ENCODE data around the gene HIP1R.
A peak's percentile ranks its signal among the peaks of the same experiment; 100 is the strongest.

HIP1R gene

GRCh38 chr12:122848471-122849351 is 13.5 kb downstream of the HIP1R start:
- 89 to 90% methylated on average over 33 to 36 of the region's 36 CpGs for WGBS, 2 experiments (ENCODE audit: insufficient coverage in 2 of 2)

GRCh38 chr12:122849352-122850047 is 14.2 kb downstream of the HIP1R start:
- Histone ChIP-seq H3K36me3 (ENCODE audit: control insufficient read depth, insufficient read depth, low read length) (no peaks in the 10 kb centered on the region), H3K27ac (ENCODE audit: low read depth, low read length, severe bottlenecking) (no peak overlapping the region), H3K4me3 (ENCODE audit: extremely low read depth, insufficient read depth, low read length, poor library complexity, severe bottlenecking) (no peak overlapping the region), H3K4me1 (ENCODE audit: control insufficient read depth, insufficient read depth, low read length, poor library complexity, severe bottlenecking) (peaks cover 16% of the 10 kb centered on the region), H3K9me3 (ENCODE audit: control insufficient read depth, low read length) (no peaks in the 10 kb centered on the region)
- WGBS, 2 experiments (ENCODE audit: insufficient coverage in 2 of 2): 88 to 89% methylated on average over 21 of the region's 26 CpGs

More at GRCh38 chr12:122848471-122849351, 13.5 kb downstream of the HIP1R start:
- H3K9me3 ChIP-seq (ENCODE audit: control insufficient read depth, low read length): no peaks in the 10 kb centered on the region
- H3K4me1 ChIP-seq (ENCODE audit: control insufficient read depth, insufficient read depth, low read length, poor library complexity, severe bottlenecking): peaks cover 16% of the 10 kb centered on the region
- no peaks in the 10 kb centered on the region for H3K36me3 ChIP-seq (ENCODE audit: control insufficient read depth, insufficient read depth, low read length)
- H3K4me3 ChIP-seq (ENCODE audit: extremely low read depth, insufficient read depth, low read length, poor library complexity, severe bottlenecking): no peak overlapping the region
- H3K27ac ChIP-seq (ENCODE audit: low read depth, low read length, severe bottlenecking): no peak overlapping the region

- peaks cover 16% of the 10 kb centered on the region for H3K4me1 ChIP-seq (ENCODE audit: control insufficient read depth, insufficient read depth, low read length, poor library complexity, severe bottlenecking)
- H3K27ac ChIP-seq (ENCODE audit: low read depth, low read length, severe bottlenecking): no peak overlapping the region
- H3K9me3 ChIP-seq (ENCODE audit: control insufficient read depth, low read length): no peaks in the 10 kb centered on the region
- no peak overlapping the region for H3K4me3 ChIP-seq (ENCODE audit: extremely low read depth, insufficient read depth, low read length, poor library complexity, severe bottlenecking)
- no peaks in the 10 kb centered on the region for H3K36me3 ChIP-seq (ENCODE audit: control insufficient read depth, insufficient read depth, low read length)
- 97 to 99% methylated on average over 9 to 10 of the region's 14 CpGs for WGBS, 2 experiments (ENCODE audit: insufficient coverage in 2 of 2)
Measured at GRCh38 chr12:122850048-122850445, 14.8 kb downstream of the HIP1R start.

- no peak overlapping the region for H3K27ac ChIP-seq (ENCODE audit: low read depth, low read length, severe bottlenecking)
- 93 to 99% methylated on average over 7 to 10 of the region's 27 CpGs for WGBS, 2 experiments (ENCODE audit: insufficient coverage in 2 of 2)
Measured at GRCh38 chr12:122850695-122851350, 15.6 kb downstream of the HIP1R start.

GRCh38 chr12:122851820-122852219 is 16.6 kb downstream of the HIP1R start:
- H3K4me1 ChIP-seq (ENCODE audit: control insufficient read depth, insufficient read depth, low read length, poor library complexity, severe bottlenecking): peaks cover 16% of the 10 kb centered on the region
- no peaks in the 10 kb centered on the region for H3K36me3 ChIP-seq (ENCODE audit: control insufficient read depth, insufficient read depth, low read length)
- no peak overlapping the region for H3K4me3 ChIP-seq (ENCODE audit: extremely low read depth, insufficient read depth, low read length, poor library complexity, severe bottlenecking)
- no peaks in the 10 kb centered on the region for H3K9me3 ChIP-seq (ENCODE audit: control insufficient read depth, low read length)
- peak overlapping the region; percentile 57 for H3K27ac ChIP-seq (ENCODE audit: low read depth, low read length, severe bottlenecking)
- 81 to 85% methylated on average over 5 of the region's 5 CpGs for WGBS, 2 experiments (ENCODE audit: insufficient coverage in 2 of 2)

More at GRCh38 chr12:122850695-122851350, 15.6 kb downstream of the HIP1R start:
- Histone ChIP-seq H3K4me3 (ENCODE audit: extremely low read depth, insufficient read depth, low read length, poor library complexity, severe bottlenecking) (no peak overlapping the region), H3K4me1 (ENCODE audit: control insufficient read depth, insufficient read depth, low read length, poor library complexity, severe bottlenecking) (peaks cover 16% of the 10 kb centered on the region), H3K9me3 (ENCODE audit: control insufficient read depth, low read length) (no peaks in the 10 kb centered on the region), H3K36me3 (ENCODE audit: control insufficient read depth, insufficient read depth, low read length) (no peaks in the 10 kb centered on the region)

- Histone ChIP-seq H3K9me3 (ENCODE audit: control insufficient read depth, low read length) (no peaks in the 10 kb centered on the region), H3K4me1 (ENCODE audit: control insufficient read depth, insufficient read depth, low read length, poor library complexity, severe bottlenecking) (peaks cover 16% of the 10 kb centered on the region), H3K4me3 (ENCODE audit: extremely low read depth, insufficient read depth, low read length, poor library complexity, severe bottlenecking) (no peak overlapping the region), H3K27ac (ENCODE audit: low read depth, low read length, severe bottlenecking) (peak overlapping the region; percentile 57), H3K36me3 (ENCODE audit: control insufficient read depth, insufficient read depth, low read length) (no peaks in the 10 kb centered on the region)
- 85 to 87% methylated on average over 14 of the region's 18 CpGs for WGBS, 2 experiments (ENCODE audit: insufficient coverage in 2 of 2)
Measured at GRCh38 chr12:122852336-122853275, 17.3 kb downstream of the HIP1R start.

GRCh38 chr12:122853582-122854245 is 18.5 kb downstream of the HIP1R start:
- Histone ChIP-seq H3K27ac (ENCODE audit: low read depth, low read length, severe bottlenecking) (no peak overlapping the region), H3K9me3 (ENCODE audit: control insufficient read depth, low read length) (no peaks in the 10 kb centered on the region), H3K4me1 (ENCODE audit: control insufficient read depth, insufficient read depth, low read length, poor library complexity, severe bottlenecking) (peaks cover 16% of the 10 kb centered on the region), H3K4me3 (ENCODE audit: extremely low read depth, insufficient read depth, low read length, poor library complexity, severe bottlenecking) (no peak overlapping the region), H3K36me3 (ENCODE audit: control insufficient read depth, insufficient read depth, low read length) (no peaks in the 10 kb centered on the region)
- 88 to 92% methylated on average over 15 to 17 of the region's 17 CpGs for WGBS, 2 experiments (ENCODE audit: insufficient coverage in 2 of 2)

- Histone ChIP-seq H3K4me1 (ENCODE audit: control insufficient read depth, insufficient read depth, low read length, poor library complexity, severe bottlenecking) (peaks cover 16% of the 10 kb centered on the region), H3K27ac (ENCODE audit: low read depth, low read length, severe bottlenecking) (no peak overlapping the region), H3K9me3 (ENCODE audit: control insufficient read depth, low read length) (no peaks in the 10 kb centered on the region), H3K36me3 (ENCODE audit: control insufficient read depth, insufficient read depth, low read length) (no peaks in the 10 kb centered on the region), H3K4me3 (ENCODE audit: extremely low read depth, insufficient read depth, low read length, poor library complexity, severe bottlenecking) (no peak overlapping the region)
- 91 to 97% methylated on average over 12 to 17 of the region's 17 CpGs for WGBS, 2 experiments (ENCODE audit: insufficient coverage in 2 of 2)
Measured at GRCh38 chr12:122854554-122854953, 19.3 kb downstream of the HIP1R start.

GRCh38 chr12:122855071-122855829 is 20.0 kb downstream of the HIP1R start:
- 95% methylated on average over 21 to 23 of the region's 24 CpGs for WGBS, 2 experiments (ENCODE audit: insufficient coverage in 2 of 2)

More at GRCh38 chr12:122855071-122855829, 20.0 kb downstream of the HIP1R start:
- H3K4me1 ChIP-seq (ENCODE audit: control insufficient read depth, insufficient read depth, low read length, poor library complexity, severe bottlenecking): peaks cover 16% of the 10 kb centered on the region
- H3K27ac ChIP-seq (ENCODE audit: low read depth, low read length, severe bottlenecking): no peak overlapping the region
- no peaks in the 10 kb centered on the region for H3K9me3 ChIP-seq (ENCODE audit: control insufficient read depth, low read length)
- H3K4me3 ChIP-seq (ENCODE audit: extremely low read depth, insufficient read depth, low read length, poor library complexity, severe bottlenecking): no peak overlapping the region
- no peaks in the 10 kb centered on the region for H3K36me3 ChIP-seq (ENCODE audit: control insufficient read depth, insufficient read depth, low read length)
